CD4-positive, CD25-positive, alpha-beta regulatory T cell (primary cell): ENCODE results near the gene TRIM9. TPM values are rescaled to one million over a fixed set of nuclear protein-coding genes. Genes with fewer than 3 reads are reported as not detected.

Source experiments
- ATAC-seq, 2 donors: fragments of 150-1000 bp; cut with Tn5 transposase; one replicate each; pipeline ENCODE4 v1.10.0; 2021; ENCODE audit warnings: low read depth in 2 of 2, moderate number of reproducible peaks in 2 of 2, moderate library complexity in 1 of 2
- DNase-seq, 3 donors: peaks; one replicate each; pipeline versions ENCODE4 v3.0.0 to v3.0.0-alpha.2; 2012 to 2022; ENCODE audit warnings: mixed read lengths in 1 of 3
- H3K27ac ChIP-seq: one replicate; pipeline ENCODE4 v1.7.0; 2013; ENCODE audit warnings: mild to moderate bottlenecking, low read length; ENCODE audit not compliant: insufficient read depth, poor library complexity, severe bottlenecking
- H3K27me3 ChIP-seq: one replicate; pipeline ENCODE4 v1.7.0; 2013; ENCODE audit warnings: low read length; ENCODE audit not compliant: control insufficient read depth, insufficient read depth
- H3K36me3 ChIP-seq: one replicate; pipeline ENCODE4 v1.7.0; 2013; ENCODE audit warnings: mild to moderate bottlenecking, low read length, moderate library complexity; ENCODE audit not compliant: control insufficient read depth, insufficient read depth
- H3K4me1 ChIP-seq: 2 replicates; pipeline ENCODE4 v1.7.0; 2013; ENCODE audit warnings: mild to moderate bottlenecking, low read length; ENCODE audit not compliant: insufficient read depth, control insufficient read depth, poor library complexity, severe bottlenecking
- H3K4me3 ChIP-seq: one replicate; pipeline ENCODE4 v1.7.0; 2013; ENCODE audit warnings: low read depth, mild to moderate bottlenecking, low read length, moderate library complexity
- H3K9me3 ChIP-seq, 2 experiments: 1 replicate in 1 of 2; 2 replicates in 1 of 2; pipeline ENCODE4 v1.7.0; 2013; ENCODE audit warnings: low read length in 2 of 2, mild to moderate bottlenecking in 1 of 2, moderate library complexity in 1 of 2; ENCODE audit not compliant: control insufficient read depth in 2 of 2
- H3K27ac Mint-ChIP-seq, 3 donors: one replicate each; pipeline ENCODE4 v1.8.0; 2020 to 2022; ENCODE audit warnings: mild to moderate bottlenecking in 3 of 3, mixed read lengths in 3 of 3, moderate library complexity in 2 of 3
- H3K27me3 Mint-ChIP-seq: one replicate; pipeline ENCODE4 v1.8.0; 2022; ENCODE audit warnings: mild to moderate bottlenecking, mixed read lengths
- H3K36me3 Mint-ChIP-seq: one replicate; pipeline ENCODE4 v1.8.0; 2020; ENCODE audit warnings: mixed read lengths
- H3K4me1 Mint-ChIP-seq, 4 donors: one replicate each; pipeline ENCODE4 v1.8.0; 2020 to 2022; ENCODE audit warnings: mixed read lengths in 4 of 4, mild to moderate bottlenecking in 1 of 4
- H3K4me3 Mint-ChIP-seq, 4 donors: one replicate each; pipeline ENCODE4 v1.8.0; 2020 to 2022; ENCODE audit warnings: mild to moderate bottlenecking in 4 of 4, mixed read lengths in 4 of 4, moderate library complexity in 3 of 4
- H3K9me3 Mint-ChIP-seq, 7 donors: one replicate each; pipeline ENCODE4 v1.8.0; 2020 to 2022; ENCODE audit warnings: mixed read lengths in 7 of 7, mild to moderate bottlenecking in 3 of 7, moderate library complexity in 2 of 7
- polyA plus RNA-seq, 4 donors: library from polyadenylated mRNA; unstranded; fragments of 300-500 nt; fragmentation: Illumina TruSeq; gene quantifications; one replicate each; pipeline ENCODE4 v1.2.3, GENCODE V29; 2021
- total RNA-seq: library from RNA; stranded (reverse); gene quantifications from one replicate; pipeline ENCODE4 v1.2.3, GENCODE V29; 2022

The TRIM9 gene
- total and polyA plus RNA-seq, 5 donors from 2014 or later: 0.11 to 0.52 (median 0.15) TPM; not detected in 1

DNA sequence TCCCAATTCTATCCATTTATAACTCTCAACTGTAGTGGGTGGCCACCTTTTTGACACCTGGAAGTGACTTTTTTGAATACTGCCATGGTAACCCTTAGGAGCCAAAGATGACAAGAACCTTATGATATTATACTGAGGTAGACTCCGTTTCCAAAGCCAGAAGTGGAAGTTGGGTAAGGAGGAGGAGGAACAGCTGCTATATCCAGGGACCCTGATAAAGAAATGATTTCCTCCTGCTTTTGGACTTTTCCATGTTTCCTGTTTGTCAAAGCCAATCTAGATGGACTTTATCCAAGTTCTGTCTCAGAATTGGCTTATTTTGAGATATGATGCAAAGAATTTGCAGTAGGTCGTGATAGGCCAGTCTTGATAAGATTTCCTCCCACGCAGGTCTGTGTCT is 14.3 kb downstream of the TRIM9 start:
- H3K27me3 Mint-ChIP-seq: peaks cover 6% of the 10 kb centered on the region
- H3K4me3 Mint-ChIP-seq: no peak overlapping the region
- Histone ChIP-seq H3K4me3 (no peak overlapping the region), H3K36me3 (no peaks in the 10 kb centered on the region), H3K9me3 (no peaks in the 10 kb centered on the region), H3K27me3 (peaks cover 4% of the 10 kb centered on the region), H3K27ac (no peak overlapping the region), H3K4me1 (no peaks in the 10 kb centered on the region)
- DNase-seq (no peak), ATAC-seq (no peak)
- H3K27ac Mint-ChIP-seq: no peak overlapping the region
- no peaks in the 10 kb centered on the region for H3K36me3 Mint-ChIP-seq
- H3K4me1 Mint-ChIP-seq: no peaks in the 10 kb centered on the region
- no peaks in the 10 kb centered on the region for H3K9me3 Mint-ChIP-seq

DNA sequence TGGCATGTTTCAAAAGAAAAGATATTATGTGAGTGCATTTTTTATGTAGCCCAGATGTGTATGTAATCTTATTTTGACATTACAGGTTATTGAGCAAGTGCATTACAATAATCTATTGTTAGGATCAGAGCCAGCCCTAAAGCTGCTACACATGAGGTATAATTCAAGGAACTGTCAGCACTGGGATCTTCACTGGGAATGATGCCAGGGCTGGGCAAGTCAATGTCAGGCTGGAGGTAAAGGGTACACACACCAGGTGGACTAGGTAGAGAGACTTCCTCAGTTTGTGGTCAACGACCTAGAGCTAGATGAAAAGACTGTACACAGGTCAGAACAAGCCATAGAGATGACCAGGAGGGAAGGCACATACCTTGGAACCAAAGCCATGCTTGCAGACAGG is 15.4 kb downstream of the TRIM9 start:
- no peaks in the 10 kb centered on the region for H3K9me3 Mint-ChIP-seq
- no peak overlapping the region for H3K4me3 Mint-ChIP-seq
- H3K9me3 ChIP-seq: no peaks in the 10 kb centered on the region
- H3K27me3 ChIP-seq: peaks cover 4% of the 10 kb centered on the region
- peaks cover 6% of the 10 kb centered on the region for H3K27me3 Mint-ChIP-seq
- H3K27ac Mint-ChIP-seq: no peak overlapping the region
- H3K4me3 ChIP-seq: no peak overlapping the region
- no peak overlapping the region for H3K27ac ChIP-seq
- DNase-seq: no peak
- ATAC-seq: no peak
- no peaks in the 10 kb centered on the region for H3K4me1 Mint-ChIP-seq
- H3K4me1 ChIP-seq: no peaks in the 10 kb centered on the region
- no peaks in the 10 kb centered on the region for H3K36me3 ChIP-seq
- H3K36me3 Mint-ChIP-seq: no peaks in the 10 kb centered on the region

DNA sequence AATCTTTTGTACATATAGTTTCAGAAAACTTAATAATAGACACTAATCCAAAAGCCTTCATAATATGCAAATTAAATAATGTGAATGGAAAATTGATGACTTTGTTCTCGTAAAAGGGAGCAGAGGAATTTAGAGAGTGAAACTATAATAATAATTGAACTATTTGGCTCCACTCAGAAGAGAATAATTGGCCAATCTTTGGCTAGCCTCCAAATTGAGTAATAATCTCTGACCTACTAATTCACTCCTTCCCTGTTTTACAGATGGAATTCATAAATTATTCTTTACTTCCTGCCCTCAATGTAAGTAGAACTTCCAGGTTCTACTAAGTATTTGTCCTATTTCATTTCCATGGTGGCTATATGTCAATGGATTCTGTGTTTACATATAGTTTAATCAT is 15.8 kb downstream of the TRIM9 start:
- H3K4me3 ChIP-seq: no peak overlapping the region
- no peaks in the 10 kb centered on the region for H3K36me3 Mint-ChIP-seq
- no peaks in the 10 kb centered on the region for H3K9me3 Mint-ChIP-seq
- no peaks in the 10 kb centered on the region for H3K4me1 Mint-ChIP-seq
- no peak for ATAC-seq
- no peak overlapping the region for H3K27ac Mint-ChIP-seq
- H3K9me3 ChIP-seq: no peaks in the 10 kb centered on the region
- peaks cover 6% of the 10 kb centered on the region for H3K27me3 Mint-ChIP-seq
- H3K27me3 ChIP-seq: peaks cover 4% of the 10 kb centered on the region
- H3K4me3 Mint-ChIP-seq: no peak overlapping the region
- H3K36me3 ChIP-seq: no peaks in the 10 kb centered on the region
- no peak overlapping the region for H3K27ac ChIP-seq
- no peak for DNase-seq
- H3K4me1 ChIP-seq: no peaks in the 10 kb centered on the region

DNA sequence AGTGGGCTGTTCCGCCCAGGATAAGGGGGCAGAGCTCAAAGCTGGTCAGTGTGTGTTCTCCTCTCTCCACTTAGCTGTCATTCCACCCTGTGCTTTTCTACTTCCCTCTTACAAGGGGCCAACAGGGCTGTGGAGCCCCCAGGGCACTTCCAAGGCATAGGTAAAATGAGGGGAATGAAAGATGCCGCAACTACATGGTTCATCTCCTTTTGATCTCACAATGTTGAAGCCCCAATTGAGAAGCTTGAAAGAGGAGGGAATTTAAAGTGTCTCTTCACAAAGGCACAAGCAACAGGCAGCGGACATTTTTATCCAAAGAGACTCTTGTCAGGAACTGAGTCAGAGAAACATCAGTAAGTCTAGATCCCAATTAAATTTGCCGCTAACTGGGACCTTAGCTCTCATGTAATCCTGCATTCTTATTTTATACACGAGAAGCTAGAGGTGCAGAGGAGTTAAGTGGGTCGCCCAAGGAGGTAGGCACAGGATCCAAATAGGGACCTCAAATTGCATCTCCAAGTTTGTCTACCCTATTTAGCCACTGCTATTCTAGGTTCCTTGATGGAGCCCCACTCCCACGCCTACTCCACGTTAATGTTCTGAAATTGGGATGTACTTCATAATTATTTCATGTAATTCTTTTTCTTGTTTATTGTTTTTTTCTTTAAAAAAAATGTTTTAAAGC is 20.1 kb downstream of the TRIM9 start:
- DNase-seq: no peak
- Mint-ChIP-seq H3K27ac (no peak overlapping the region), H3K4me1 (no peaks in the 10 kb centered on the region), H3K4me3 (no peak overlapping the region), H3K36me3 (no peaks in the 10 kb centered on the region), H3K9me3 (peaks cover 0 to 1% (median 0%) of the 10 kb centered on the region in 7 donors), H3K27me3 (peaks cover 6% of the 10 kb centered on the region)
- no peak for ATAC-seq
- H3K27ac ChIP-seq: no peak overlapping the region
- no peak overlapping the region for H3K4me3 ChIP-seq
- no peaks in the 10 kb centered on the region for H3K4me1 ChIP-seq
- H3K36me3 ChIP-seq: no peaks in the 10 kb centered on the region
- no peaks in the 10 kb centered on the region for H3K9me3 ChIP-seq
- H3K27me3 ChIP-seq: peaks cover 7% of the 10 kb centered on the region

DNA sequence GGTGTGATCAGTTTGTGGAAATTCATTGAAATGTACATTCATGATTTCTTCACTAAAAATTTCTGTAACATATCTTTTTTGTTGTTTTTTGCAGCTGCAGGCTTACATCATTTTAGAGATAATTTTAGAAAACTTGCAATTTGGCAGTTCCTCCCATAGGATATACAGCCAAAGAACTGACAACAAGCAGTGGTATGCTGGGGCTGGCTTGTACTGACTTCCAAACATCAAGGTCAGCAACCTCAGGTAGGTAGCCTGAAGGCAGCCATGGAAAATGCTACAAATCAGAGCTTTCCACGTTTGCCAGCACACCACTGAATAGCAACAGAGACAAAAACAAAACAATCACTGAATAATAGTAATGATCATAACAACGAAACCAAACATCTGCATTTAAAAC is 21.2 kb downstream of the TRIM9 start:
- no peaks in the 10 kb centered on the region for H3K36me3 Mint-ChIP-seq
- Histone ChIP-seq H3K9me3 (no peaks in the 10 kb centered on the region), H3K4me3 (no peak overlapping the region), H3K4me1 (no peaks in the 10 kb centered on the region), H3K36me3 (no peaks in the 10 kb centered on the region), H3K27me3 (peaks cover 4% of the 10 kb centered on the region), H3K27ac (no peak overlapping the region)
- H3K9me3 Mint-ChIP-seq: peaks cover 0 to 1% (median 0%) of the 10 kb centered on the region in 7 donors
- no peaks in the 10 kb centered on the region for H3K27me3 Mint-ChIP-seq
- no peaks in the 10 kb centered on the region for H3K4me1 Mint-ChIP-seq
- no peak overlapping the region for H3K4me3 Mint-ChIP-seq
- DNase-seq (no peak), ATAC-seq (no peak)
- no peak overlapping the region for H3K27ac Mint-ChIP-seq

DNA sequence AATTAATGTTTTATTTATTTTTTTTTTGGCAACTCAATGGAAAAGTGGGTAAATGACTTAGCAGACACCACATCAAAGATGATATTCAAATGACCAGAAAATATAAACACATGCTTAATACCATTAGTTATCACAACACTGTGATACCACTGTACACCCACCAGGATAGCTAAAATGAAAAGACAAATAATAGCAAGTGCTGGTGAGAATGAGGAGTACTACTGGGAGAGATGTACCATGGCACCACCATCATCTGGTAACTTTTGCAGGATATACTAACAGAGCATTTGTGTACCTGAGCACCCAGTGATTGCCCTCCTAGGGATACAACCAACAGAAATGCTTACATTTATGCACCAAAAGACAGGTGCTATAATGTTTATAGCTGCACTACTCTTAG is 21.9 kb downstream of the TRIM9 start:
- no peaks in the 10 kb centered on the region for H3K9me3 ChIP-seq
- Mint-ChIP-seq H3K9me3 (peaks cover 0 to 1% (median 0%) of the 10 kb centered on the region in 7 donors), H3K27ac (no peak overlapping the region), H3K4me3 (no peak overlapping the region), H3K27me3 (no peaks in the 10 kb centered on the region), H3K36me3 (no peaks in the 10 kb centered on the region), H3K4me1 (no peaks in the 10 kb centered on the region)
- peaks cover 4% of the 10 kb centered on the region for H3K27me3 ChIP-seq
- no peaks in the 10 kb centered on the region for H3K4me1 ChIP-seq
- ATAC-seq (no peak), DNase-seq (no peak)
- no peak overlapping the region for H3K4me3 ChIP-seq
- no peak overlapping the region for H3K27ac ChIP-seq
- H3K36me3 ChIP-seq: no peaks in the 10 kb centered on the region

DNA sequence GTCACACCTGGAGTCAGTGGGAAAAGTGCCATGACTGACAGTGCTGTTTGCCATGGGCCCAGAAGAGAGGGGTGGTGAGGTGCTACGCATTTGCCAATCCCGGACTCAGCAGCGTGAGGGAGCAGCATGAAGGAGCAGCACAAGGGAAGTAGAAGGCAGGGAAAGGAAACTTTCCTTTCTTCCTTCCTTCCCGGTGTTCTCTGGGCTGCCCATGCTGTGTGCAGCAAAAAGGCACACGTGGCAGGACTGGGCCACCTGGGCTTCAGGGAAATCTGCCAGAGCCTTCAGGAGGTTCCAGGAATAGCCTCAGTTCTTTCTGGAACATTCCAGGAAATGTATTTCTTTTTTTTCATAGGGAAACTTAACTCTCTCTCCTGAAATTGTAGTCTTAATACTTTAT is 23.0 kb downstream of the TRIM9 start:
- no peaks in the 10 kb centered on the region for H3K27me3 Mint-ChIP-seq
- no peak for ATAC-seq

DNA sequence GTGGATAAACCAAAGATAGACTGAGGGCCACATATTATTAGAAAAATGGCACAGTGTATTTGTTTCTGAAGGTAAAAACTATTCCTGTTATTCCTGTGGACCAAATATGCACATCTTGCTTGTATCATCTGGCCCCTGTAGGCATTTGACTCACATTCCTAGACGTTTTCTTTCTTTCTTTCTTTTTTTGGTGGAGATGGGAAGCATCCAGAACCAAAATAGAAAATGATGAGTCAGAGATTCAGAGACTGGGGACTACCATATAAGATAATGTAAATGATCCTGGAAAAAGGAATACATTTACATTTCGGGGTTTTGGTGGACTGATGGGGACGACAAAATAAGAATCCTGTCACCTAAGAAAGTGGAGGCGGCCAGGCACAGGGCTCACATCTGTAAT is 24.2 kb downstream of the TRIM9 start:
- H3K27me3 Mint-ChIP-seq: no peaks in the 10 kb centered on the region
- no peaks in the 10 kb centered on the region for H3K36me3 Mint-ChIP-seq
- H3K4me1 Mint-ChIP-seq: no peaks in the 10 kb centered on the region
- H3K9me3 Mint-ChIP-seq: peaks cover 0 to 1% (median 0%) of the 10 kb centered on the region in 7 donors
- Histone ChIP-seq H3K4me1 (no peaks in the 10 kb centered on the region), H3K27me3 (peaks cover 7% of the 10 kb centered on the region), H3K9me3 (no peaks in the 10 kb centered on the region), H3K27ac (no peak overlapping the region), H3K36me3 (no peaks in the 10 kb centered on the region), H3K4me3 (no peak overlapping the region)
- H3K4me3 Mint-ChIP-seq: no peak overlapping the region
- no peak overlapping the region for H3K27ac Mint-ChIP-seq
- ATAC-seq (no peak), DNase-seq (no peak)

More for the DNA sequence above, 23.0 kb downstream of the TRIM9 start:
- Histone ChIP-seq H3K4me1 (no peaks in the 10 kb centered on the region), H3K9me3 (no peaks in the 10 kb centered on the region), H3K36me3 (no peaks in the 10 kb centered on the region), H3K4me3 (no peak overlapping the region), H3K27ac (no peak overlapping the region), H3K27me3 (peaks cover 7% of the 10 kb centered on the region)
- no peak for DNase-seq
- peaks cover 0 to 1% (median 0%) of the 10 kb centered on the region in 7 donors for H3K9me3 Mint-ChIP-seq
- no peak overlapping the region for H3K27ac Mint-ChIP-seq
- H3K4me3 Mint-ChIP-seq: no peak overlapping the region
- H3K36me3 Mint-ChIP-seq: no peaks in the 10 kb centered on the region
- no peaks in the 10 kb centered on the region for H3K4me1 Mint-ChIP-seq
